ENCODE data around the gene RHOXF1.
"Not testable (repeated sequence)": the region's sequence is repeated elsewhere in the genome, so short reads cannot be mapped to it uniquely, and the experiment has no call there.

Gene RHOXF1

GRCh38 chrX:120066169-120066568, 49.5 kb downstream of the RHOXF1 start:
- not testable (repeated sequence) for H3K36me3 ChIP-seq (ENCODE audit: control insufficient read depth, insufficient read depth, low read length); H3K79me2 ChIP-seq; H3K27me3 ChIP-seq (ENCODE audit: control insufficient read depth, insufficient read depth, low read length); H3K27ac ChIP-seq; H3K9me3 ChIP-seq (ENCODE audit: control insufficient read depth, low read length); H3K4me1 ChIP-seq; H3K4me2 ChIP-seq (ENCODE audit: low read length); H2AFZ ChIP-seq; H3K4me3 ChIP-seq (ENCODE audit: low read depth, low read length); H3K9ac ChIP-seq
